NCI-H2029 (cell line): ENCODE measurements around the gene INPP5B.
"Not testable (repeated sequence)": the region's sequence is repeated elsewhere in the genome, so short reads cannot be mapped to it uniquely, and the experiment has no call there.

Experiments
- DNase-seq: peaks from one replicate; lab custom pipeline; 2025; lab: John Stamatoyannopoulos, UW

INPP5B gene

GRCh38 chr1:37947364-37947763, 511 bp upstream of the INPP5B start:
- no peak for DNase-seq

GRCh38 chr1:37945743-37946702, 830 bp downstream of the INPP5B start:
- no peak for DNase-seq

- DNase-seq: no peak
Measured at GRCh38 chr1:37945251-37945650, 1.6 kb downstream of the INPP5B start.

- no peak for DNase-seq
Measured at GRCh38 chr1:37944816-37945215, 2.0 kb downstream of the INPP5B start.

- no peak for DNase-seq
Measured at GRCh38 chr1:37944086-37944763, 2.6 kb downstream of the INPP5B start.

- peak; percentile 100 for DNase-seq
Measured at GRCh38 chr1:37940299-37940947, 6.4 kb downstream of the INPP5B start.

DNA sequence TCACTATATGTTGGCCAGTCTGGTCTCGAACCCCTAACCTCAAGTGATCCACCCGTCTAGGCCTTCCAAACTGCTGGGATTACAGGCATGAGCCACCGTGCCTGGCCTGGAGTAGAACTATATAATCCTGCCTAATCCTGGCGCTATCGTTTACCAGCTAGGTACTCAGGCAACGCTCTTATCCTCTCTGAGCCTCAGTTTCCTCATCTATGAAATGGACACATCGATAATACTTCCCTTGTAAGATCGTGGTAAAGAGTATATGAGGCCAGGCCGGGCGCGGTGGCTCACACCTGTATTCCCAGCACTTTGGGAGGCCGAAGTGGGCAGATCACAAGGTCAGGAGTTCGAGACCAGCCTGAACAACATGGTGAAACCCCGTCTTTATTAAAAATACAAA, 10.1 kb downstream of the INPP5B start:
- DNase-seq: not testable (repeated sequence)

GRCh38 chr1:37932759-37933158, 14.1 kb downstream of the INPP5B start:
- no peak for DNase-seq

GRCh38 chr1:37931361-37932158, 15.3 kb downstream of the INPP5B start:
- peak; percentile 100 for DNase-seq

DNA sequence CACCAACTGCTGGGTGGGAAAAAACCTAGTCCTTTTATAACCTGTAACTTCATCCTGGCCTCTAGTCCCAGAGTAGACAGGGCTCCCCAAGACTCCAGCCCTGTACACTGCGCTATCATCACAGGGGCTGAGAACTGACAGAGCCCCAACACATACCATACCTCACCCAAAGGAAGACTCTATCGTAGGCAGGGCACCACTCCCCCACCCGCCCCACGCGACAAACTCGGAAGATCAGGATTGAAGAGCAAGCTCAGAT, 15.8 kb downstream of the INPP5B start:
- no peak for DNase-seq

DNA sequence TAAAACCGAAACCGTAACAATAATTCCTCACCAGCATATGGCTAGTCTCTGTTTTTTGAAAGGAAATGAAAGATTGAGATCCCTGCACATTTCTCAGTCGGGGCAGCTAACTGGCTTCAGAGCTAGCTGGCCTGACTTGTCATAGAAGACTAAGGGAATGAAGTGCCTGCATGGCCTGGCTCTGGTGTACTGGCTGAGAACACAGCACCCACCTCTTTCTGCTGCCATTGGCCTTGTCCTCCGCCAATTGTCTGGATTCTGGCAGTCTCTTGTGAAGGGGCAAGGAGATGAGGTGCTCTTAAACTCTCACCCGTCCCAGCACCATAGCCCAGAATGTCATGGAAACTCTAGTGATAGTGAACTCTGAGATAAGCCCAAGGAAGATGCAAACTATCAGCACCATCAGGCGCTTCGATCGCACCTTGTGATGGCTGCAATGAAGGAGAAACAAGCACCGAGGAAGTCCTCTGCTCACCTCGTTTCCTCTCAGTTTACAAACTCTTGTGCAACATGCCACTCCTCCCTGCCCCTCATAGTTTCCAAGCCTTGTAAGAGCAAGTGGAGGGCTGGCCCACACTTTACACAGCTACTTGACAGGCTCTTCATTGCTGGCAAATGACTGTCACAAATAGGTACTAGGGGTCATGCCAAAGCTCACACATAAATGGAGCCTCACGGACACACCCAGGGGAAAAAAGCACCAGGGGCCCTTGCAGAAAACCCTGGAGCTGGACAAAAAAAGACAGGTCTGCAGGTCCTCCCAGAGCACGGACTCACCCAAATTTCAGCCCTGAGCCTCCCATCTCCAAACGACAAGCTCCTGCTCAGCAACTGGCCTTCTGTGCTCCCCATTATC, 16.4 kb downstream of the INPP5B start:
- peak; percentile 99 for DNase-seq

DNA sequence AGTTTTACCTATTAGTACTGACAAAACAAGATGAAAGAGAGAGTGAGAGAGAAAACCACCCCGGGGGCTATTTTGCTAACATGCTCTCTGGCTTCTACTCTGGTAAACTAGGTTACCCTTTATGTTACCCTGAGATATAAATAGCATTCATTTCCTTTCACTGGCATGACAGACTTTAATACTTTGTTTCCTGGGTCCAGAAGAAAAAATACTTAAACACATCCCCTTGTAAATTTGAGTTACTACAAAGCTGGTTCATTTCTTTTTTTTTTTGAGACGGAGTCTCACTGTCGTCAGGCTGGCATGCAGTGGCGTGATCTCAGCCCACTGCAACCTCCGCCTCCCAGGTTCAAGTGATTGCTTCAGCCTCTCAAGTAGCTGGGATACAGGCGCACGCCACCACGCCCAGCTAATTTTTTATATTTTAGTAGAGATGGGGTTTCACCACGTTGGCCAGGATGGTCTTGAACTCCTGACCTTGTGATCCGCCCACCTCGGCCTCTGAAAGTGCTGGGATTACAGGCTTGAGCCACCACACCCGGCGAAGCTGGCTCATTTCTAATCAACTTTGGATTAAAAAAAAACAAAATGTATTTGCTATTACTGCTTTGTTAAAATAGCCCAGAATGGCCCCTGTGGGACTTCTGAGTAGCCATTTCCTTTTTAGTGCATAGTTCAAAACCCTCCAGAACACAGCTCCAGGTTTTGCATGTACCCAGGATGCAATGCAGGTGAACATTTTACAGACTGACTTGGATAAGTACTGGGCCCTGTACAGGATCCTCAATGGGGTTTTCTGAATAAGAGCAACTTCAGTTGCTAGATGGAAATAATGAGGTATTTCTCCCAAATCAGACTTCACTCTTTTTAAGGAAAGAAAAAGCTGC, 20.6 kb downstream of the INPP5B start:
- no peak for DNase-seq

GRCh38 chr1:37925316-37925715, 21.5 kb downstream of the INPP5B start:
- no peak for DNase-seq

GRCh38 chr1:37923551-37923889, 23.3 kb downstream of the INPP5B start:
- DNase-seq: no peak

- no peak for DNase-seq
Measured at GRCh38 chr1:37922767-37923550, 23.9 kb downstream of the INPP5B start.

- no peak for DNase-seq
Measured at GRCh38 chr1:37919277-37919676, 27.6 kb downstream of the INPP5B start.

GRCh38 chr1:37915476-37916093, 31.3 kb downstream of the INPP5B start:
- no peak for DNase-seq

DNA sequence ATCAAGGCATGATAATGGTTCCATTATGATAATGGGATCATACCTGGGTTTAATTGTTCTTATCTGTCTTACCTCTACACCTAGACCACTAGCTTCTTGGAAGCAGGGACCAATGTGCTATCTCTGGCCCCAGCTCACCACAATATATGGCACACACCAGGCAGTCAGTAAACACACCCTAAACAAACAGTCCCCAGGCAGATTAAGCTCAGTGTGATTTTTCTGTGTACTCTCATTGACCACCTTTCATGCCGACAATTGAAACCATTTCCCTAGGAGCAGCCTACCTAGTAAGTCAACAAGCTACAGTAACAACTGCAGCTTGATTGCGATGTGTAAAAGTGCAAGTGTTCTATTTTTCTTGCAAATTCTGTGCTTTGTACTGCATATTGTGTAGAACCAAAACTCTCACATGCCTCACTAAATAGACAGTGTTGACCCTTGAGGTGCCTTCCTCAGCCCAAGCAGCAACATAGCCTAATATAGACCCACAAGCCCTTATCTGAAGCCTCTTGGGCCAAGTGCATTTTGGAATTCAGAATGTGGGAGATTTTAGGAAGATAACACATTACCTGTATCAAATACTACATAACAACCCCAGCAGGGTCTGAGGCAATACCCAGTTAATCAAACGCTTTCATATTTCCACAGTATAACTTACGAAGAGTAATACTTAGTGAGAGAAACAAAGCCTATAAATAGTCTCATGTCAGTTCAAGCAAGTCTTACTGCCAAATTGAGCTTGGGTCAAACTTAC, 32.0 kb downstream of the INPP5B start:
- DNase-seq: peak; percentile 73
